HT1080 (cell line): ENCODE data around the gene ELP1. TPM values are rescaled to one million over a fixed set of nuclear protein-coding genes. Genes with fewer than 3 reads are reported as not detected.
A peak's percentile ranks its signal among the peaks of the same experiment; 100 is the strongest.
"Not testable (repeated sequence)": the region's sequence is repeated elsewhere in the genome, so short reads cannot be mapped to it uniquely, and the experiment has no call there.

Experiments used
- DNase-seq: peaks from one replicate; pipeline ENCODE4 v3.0.0-alpha.2; 2015; ENCODE audit warnings: low read depth
- polyA plus RNA-seq, 2 experiments: library from polyadenylated mRNA; depleted of rRNA; stranded (reverse); fragments of >200 nt; gene quantifications; 2 replicates each; pipeline ENCODE4 v1.2.3, GENCODE V29; 2015
- total RNA-seq: library from RNA; depleted of rRNA; stranded (reverse); fragments of >200 nt; shearing (Covaris generic); gene quantifications from 2 replicates; pipeline ENCODE4 v1.2.3, GENCODE V29; 2014; rRNA removed

The ELP1 gene
- total RNA-seq: 37.2 and 47.2 TPM in 2 replicates
- 18.1 and 23.4 TPM in 2 replicates for polyA plus RNA-seq (2015; cell fraction: cytosol; rRNA removed)
- polyA plus RNA-seq (2015; cell fraction: nucleus; rRNA removed): 79.1 and 80.4 TPM in 2 replicates

GRCh38 chr9:108933718-108934322 lies at the start of gene ELP1:
Gene ELP1, minus strand, starts transcription at chr9:108934124. Its CDS starts 2,978 bp downstream, at chr9:108931146.
- peak; percentile 89 for DNase-seq

GRCh38 chr9:108980893-108981292 lies 47.0 kb upstream of the ELP1 start:
- no peak for DNase-seq

- no peak for DNase-seq
Measured at GRCh38 chr9:108978205-108978604, 44.3 kb upstream of the ELP1 start.

- DNase-seq: no peak
Measured at GRCh38 chr9:108973895-108974294, 40.0 kb upstream of the ELP1 start.

- no peak for DNase-seq
Measured at GRCh38 chr9:108972626-108973209, 38.8 kb upstream of the ELP1 start.

GRCh38 chr9:108972186-108972585 lies 38.3 kb upstream of the ELP1 start:
- no peak for DNase-seq

GRCh38 chr9:108971392-108971791 lies 37.5 kb upstream of the ELP1 start:
- DNase-seq: not testable (repeated sequence)

- DNase-seq: no peak
Measured at GRCh38 chr9:108967916-108968315, 34.0 kb upstream of the ELP1 start.

- no peak for DNase-seq
Measured at GRCh38 chr9:108963459-108964143, 29.7 kb upstream of the ELP1 start.

- DNase-seq: no peak
Measured at GRCh38 chr9:108961151-108961550, 27.2 kb upstream of the ELP1 start.

GRCh38 chr9:108960331-108960730 lies 26.4 kb upstream of the ELP1 start:
- DNase-seq: no peak

- DNase-seq: no peak
Measured at GRCh38 chr9:108956631-108957026, 22.7 kb upstream of the ELP1 start.

- DNase-seq: no peak
Measured at GRCh38 chr9:108956022-108956630, 22.2 kb upstream of the ELP1 start.

- DNase-seq: no peak
Measured at GRCh38 chr9:108953983-108954574, 20.2 kb upstream of the ELP1 start.

GRCh38 chr9:108951578-108951977 lies 17.7 kb upstream of the ELP1 start:
- DNase-seq: no peak

GRCh38 chr9:108950168-108950567 lies 16.2 kb upstream of the ELP1 start:
- no peak for DNase-seq

- DNase-seq: no peak
Measured at GRCh38 chr9:108939975-108940374, 6.1 kb upstream of the ELP1 start.

- no peak for DNase-seq
Measured at GRCh38 chr9:108937561-108938305, 3.8 kb upstream of the ELP1 start.

GRCh38 chr9:108934323-108934893 lies 484 bp upstream of the ELP1 start, which contains the start of gene ABITRAM:
Gene ABITRAM, plus strand, starts transcription at chr9:108934400. Its CDS starts 87 bp downstream, at chr9:108934487.
- DNase-seq: no peak

GRCh38 chr9:108933231-108933717 lies 650 bp downstream of the ELP1 start:
- DNase-seq: peak; percentile 3
